GM12878 (cell line): ENCODE measurements around the gene PCDHB16. TPM values are rescaled to one million over a fixed set of nuclear protein-coding genes. Genes with fewer than 3 reads are reported as not detected.

Source experiments
- ATAC-seq: fragments of 200-7000 bp; cut with Tn5 transposase; 3 replicates; pipeline ENCODE4 v1.9.1; 2020; ENCODE audit warnings: mild to moderate bottlenecking, moderate library complexity
- BruUV-seq: library from RNA; stranded (reverse); fragments of 400-500 nt; replicated peaks from 2 replicates; lab custom pipeline; 2021; lab: Mats Ljungman, UMichigan
- CTCF ChIA-PET: fragments of 300-600 bp; sonication (Branson Sonifier 250); formaldehyde crosslinking; extraction: SDS; loops from one replicate; lab custom pipeline; 2021; ENCODE audit warnings: inconsistent platforms; lab: Yijun Ruan, JAX
- POLR2A ChIA-PET: fragments of 350-600 bp; formaldehyde crosslinking; extraction: SDS; loops from one replicate; lab custom pipeline; 2021; ENCODE audit warnings: inconsistent platforms; lab: Charles Lee
- RAD21 ChIA-PET: fragments of 300-600 bp; sonication (Branson Sonifier 250); formaldehyde crosslinking; loops from one replicate; lab custom pipeline; 2023; ENCODE audit warnings: antibody characterized with exemption; ENCODE audit not compliant: unreplicated experiment; lab: Charles Lee
- SMC1A ChIA-PET: fragments of 300-600 bp; sonication (Branson Sonifier 250); formaldehyde crosslinking; loops from one replicate; lab custom pipeline; 2023; ENCODE audit not compliant: unreplicated experiment, uncharacterized antibody; lab: Charles Lee
- DNase-seq: peaks from one replicate; pipeline ENCODE4 v3.0.0-alpha.2; 2011; ENCODE audit warnings: low read depth, low spot score
- FAIRE-seq: peaks from 3 replicates; lab custom pipeline; 2011; peaks lifted over from hg19 to GRCh38; lab: Jason Lieb, UNC
- H2AFZ ChIP-seq: 2 replicates; pipeline ENCODE4 v1.6.0; 2011; ENCODE audit warnings: low read depth, low read length, control low read depth; ENCODE audit not compliant: control insufficient read depth
- H3K27ac ChIP-seq: 2 replicates; pipeline ENCODE4 v1.5.1; 2011; ENCODE audit warnings: control low read depth; ENCODE audit not compliant: control insufficient read depth, insufficient read depth
- H3K27me3 ChIP-seq, 2 experiments: replicated peaks in 1 of 2; 2 replicates each; pipeline versions ENCODE4 v1.6.0 to v1.6.1; 2011; ENCODE audit warnings: low read length in 1 of 2; ENCODE audit not compliant: control insufficient read depth in 2 of 2, insufficient read depth in 2 of 2
- H3K36me3 ChIP-seq, 2 experiments: 2 replicates each; pipeline ENCODE4 v1.5.1; 2011; ENCODE audit warnings: low read length in 1 of 2; ENCODE audit not compliant: control insufficient read depth in 2 of 2, insufficient read depth in 2 of 2
- H3K4me1 ChIP-seq: 2 replicates; pipeline ENCODE4 v1.6.1; 2011; ENCODE audit warnings: mild to moderate bottlenecking, low read length, moderate library complexity, mixed read lengths; ENCODE audit not compliant: control insufficient read depth, insufficient read depth
- H3K4me2 ChIP-seq: 2 replicates; pipeline ENCODE4 v1.6.0; 2011; ENCODE audit warnings: control low read depth; ENCODE audit not compliant: control insufficient read depth, insufficient read depth
- H3K4me3 ChIP-seq: fragments of 200-600 bp; sonication (generic); 2 replicates; pipeline ENCODE4 v1.5.1; 2016
- H3K79me2 ChIP-seq: 2 replicates; pipeline ENCODE4 v1.6.0; 2011; ENCODE audit warnings: low read length; ENCODE audit not compliant: control insufficient read depth, insufficient read depth
- H3K9ac ChIP-seq: 2 replicates; pipeline ENCODE4 v1.8.0; 2011; ENCODE audit warnings: low read length, control low read depth, mixed read lengths; ENCODE audit not compliant: control insufficient read depth, insufficient read depth
- H3K9me3 ChIP-seq: replicated peaks from 3 replicates; pipeline ENCODE4 v1.5.1; 2011; ENCODE audit warnings: mild to moderate bottlenecking, low read length; ENCODE audit not compliant: control insufficient read depth, insufficient read depth
- H4K20me1 ChIP-seq: 2 replicates; pipeline ENCODE4 v1.6.0; 2011; ENCODE audit not compliant: control insufficient read depth, insufficient read depth
- BACH1 ChIP-seq: fragments of 450-650 bp; IDR thresholded peaks from 2 replicates; pipeline ENCODE4 v1.6.1; 2017; ENCODE audit warnings: mild to moderate bottlenecking, borderline replicate concordance
- CBX5 ChIP-seq: sonication (generic); IDR thresholded peaks from 2 replicates; pipeline ENCODE4 v1.6.1; 2016; ENCODE audit warnings: low read depth, moderate library complexity, mild to moderate bottlenecking, inconsistent platforms
- CREM ChIP-seq: IDR thresholded peaks from 2 replicates; pipeline ENCODE4 v1.6.1; 2014; ENCODE audit warnings: antibody characterized with exemption, low read depth
- FOXK2 ChIP-seq: fragments of 450-650 bp; IDR thresholded peaks from 2 replicates; pipeline ENCODE4 v1.6.1; 2017; ENCODE audit warnings: mild to moderate bottlenecking, moderate library complexity
- HCFC1 ChIP-seq: fragments of 150-350 bp; IDR thresholded peaks from 2 replicates; pipeline ENCODE4 v1.6.1; 2014; ENCODE audit warnings: low read length
- IRF3 ChIP-seq: fragments of 450-650 bp; IDR thresholded peaks from 2 replicates; pipeline ENCODE4 v1.6.1; 2014; ENCODE audit warnings: mild to moderate bottlenecking
- NRF1 ChIP-seq: conservative IDR thresholded peaks from 2 replicates; pipeline ENCODE4 v1.6.1; 2011; ENCODE audit warnings: mild to moderate bottlenecking, low read depth, low read length, improper control_type of control experiment
- PBX3 ChIP-seq: IDR thresholded peaks from 2 replicates; pipeline ENCODE4 v1.6.1; 2011; ENCODE audit warnings: mild to moderate bottlenecking, low read depth, low read length, moderate library complexity; ENCODE audit not compliant: insufficient replicate concordance
- POLR2AphosphoS2 ChIP-seq: IDR thresholded peaks from 2 replicates; pipeline ENCODE4 v1.6.1; 2011; ENCODE audit warnings: low read depth, mild to moderate bottlenecking, low read length, improper control_type of control experiment, moderate library complexity
- RAD51 ChIP-seq: fragments of 450-650 bp; IDR thresholded peaks from 2 replicates; pipeline ENCODE4 v1.6.1; 2016; ENCODE audit warnings: moderate library complexity, mild to moderate bottlenecking, inconsistent platforms
- RELB ChIP-seq: fragments of 450-650 bp; IDR thresholded peaks from 2 replicates; pipeline ENCODE4 v1.6.1; 2017; ENCODE audit warnings: low read depth, mild to moderate bottlenecking, moderate library complexity
- TARDBP ChIP-seq: IDR thresholded peaks from 2 replicates; pipeline ENCODE4 v1.6.1; 2016; ENCODE audit warnings: borderline replicate concordance
- ZNF687 ChIP-seq: fragments of 450-650 bp; IDR thresholded peaks from 2 replicates; pipeline ENCODE4 v1.6.1; 2017; ENCODE audit warnings: mild to moderate bottlenecking, moderate library complexity
- WGBS: methylation state at CpG from one replicate; pipeline ENCODE4 v1.1.6; 2016; ENCODE audit warnings: low lambda C conversion rate; ENCODE audit not compliant: insufficient replicate concordance, insufficient coverage; ENCODE audit errors: missing lambda C conversion rate; 5-methylcytosine and 5-hydroxymethylcytosine counted together
- in situ Hi-C: fragments of 300-500 bp; cut with MboI; formaldehyde crosslinking; loops from 9 replicates; pipeline ENCODE4 v1.14.3; 2018; ENCODE audit warnings: mixed read lengths
- intact Hi-C: fragments of 100-400 bp; cut with micrococcal nuclease; formaldehyde crosslinking; loops from one replicate; pipeline ENCODE4 v1.14.2; 2022; ENCODE audit not compliant: unreplicated experiment
- polyA plus RNA-seq, 11 experiments: library from polyadenylated mRNA; depleted of rRNA in 4 of 11; unstranded in 6 of 11; stranded (reverse) in 5 of 11; fragments of >200 nt; fragmentation: Nextera tagmentation in 4 of 11; fragmentation: Illumina TruSeq in 1 of 11; extraction: Ambion mirVana in 4 of 11; extraction: Trizol in 1 of 11; gene quantifications; 1 replicate in 1 of 11; 2 replicates in 10 of 11; pipeline versions ENCODE4 v1.2.1 to v1.2.3, GENCODE V29; 2011 to 2016; ENCODE audit warnings: inconsistent platforms in 2 of 11, missing spikeins in 2 of 11, low read depth in 1 of 11
- total RNA-seq, 4 experiments: library from RNA; depleted of rRNA in 3 of 4; stranded (reverse); fragments of >200 nt in 3 of 4; fragmentation: Illumina TruSeq in 1 of 4; extraction: Trizol in 1 of 4; gene quantifications; 2 replicates each; pipeline versions ENCODE4 v1.2.1 to v1.2.3, GENCODE V29; 2013 to 2021

Gene PCDHB16
- total and polyA plus RNA-seq, 10 of the 15 experiments (the other 5 are each of a cell fraction or from before 2014, with no cell fraction given), result 0.01 TPM; not detected in 9

DNA sequence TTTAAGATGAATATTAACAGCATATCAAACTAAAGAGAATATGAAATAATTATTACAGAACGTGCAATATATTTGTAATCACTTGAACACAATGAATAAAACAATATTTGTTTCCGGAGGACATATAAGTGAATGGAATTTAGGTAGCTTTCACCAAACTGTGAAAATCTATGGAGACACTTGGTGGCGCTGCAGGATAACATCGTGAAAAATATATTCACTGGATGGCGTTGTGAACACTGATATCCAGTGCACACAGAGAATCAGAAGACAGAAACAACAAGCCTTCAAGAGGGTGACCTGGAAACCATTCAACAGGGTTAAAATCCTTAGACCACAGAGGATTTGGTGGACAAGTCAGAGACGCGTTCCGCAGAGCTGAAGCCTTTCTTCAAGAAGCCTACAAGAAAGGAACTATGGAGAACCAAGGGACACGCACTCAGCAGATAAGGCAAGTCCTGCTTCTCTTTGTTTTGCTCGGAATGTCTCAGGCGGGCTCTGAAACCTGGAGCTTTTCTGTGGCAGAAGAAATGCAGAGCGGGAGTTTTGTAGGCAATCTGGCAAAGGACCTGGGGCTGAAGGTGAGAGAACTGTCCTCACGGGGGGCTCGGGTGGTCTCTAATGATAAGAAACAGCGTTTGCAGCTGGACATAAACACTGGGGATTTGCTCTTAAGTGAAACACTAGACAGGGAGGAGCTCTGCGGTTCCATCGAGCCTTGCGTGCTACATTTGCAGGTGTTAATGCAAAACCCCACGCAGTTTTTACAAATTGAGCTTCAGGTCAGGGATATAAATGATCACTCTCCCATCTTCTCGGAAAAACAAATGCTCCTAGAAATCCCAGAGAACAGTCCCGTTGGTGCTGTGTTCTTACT, 17.4 kb downstream of the PCDHB16 start, which contains the start of gene PCDHB11:
PCDHB11 (plus strand) TSS at position 269 of the 877 bp plus-strand sequence; CDS start at position 417, 148 bp downstream.
- ChIA-PET CTCF (no interaction called here), RAD21 (no interaction called here), POLR2A (no interaction called here), SMC1A (no interaction called here)
- no peak for FAIRE-seq
- H3K4me1 ChIP-seq, result no peaks in the 10 kb centered on the region
- H3K4me3 ChIP-seq, result no peak within 1 kb of the TSS
- H3K27ac ChIP-seq, result no peak within 1 kb of the TSS
- intact Hi-C loops (no loop called here), in situ Hi-C loops (loop anchor here (25.0 kb wide), 1 partner anchor 363 kb away; no protein-coding TSS in a partner anchor)
- H2AFZ ChIP-seq, result no peak within 1 kb of the TSS
- no peaks in the 10 kb centered on the region for H3K27me3 ChIP-seq
- H3K36me3 ChIP-seq, result no peaks in the 10 kb centered on the region
- no peaks in the 10 kb centered on the region for H4K20me1 ChIP-seq
- ATAC-seq, result no peak
- H3K4me2 ChIP-seq, result no peak within 1 kb of the TSS
- H3K9me3 ChIP-seq, result no peaks in the 10 kb centered on the region
- no peaks in the 10 kb centered on the region for H3K79me2 ChIP-seq
- BruUV-seq, result no TSS peak
- no peak within 1 kb of the TSS for H3K9ac ChIP-seq
- 47% methylated on average over 21 of the region's 21 CpGs for WGBS
- no peak for DNase-seq
- TF ChIP-seq HCFC1 (no peak), ZNF687 (no peak), CREM (no peak), CBX5 (no peak), TARDBP (no peak), NRF1 (no peak), POLR2AphosphoS2 (no peak), PBX3 (no peak), FOXK2 (no peak), BACH1 (no peak), IRF3 (no peak), RELB (no peak), RAD51 (no peak)
